Activated CD4-positive, alpha-beta T cell treated with anti-CD3 and anti-CD28 coated beads for 36 hours (primary cell): Measurements from ENCODE around the gene DTYMK. TPM values are rescaled to one million over a fixed set of nuclear protein-coding genes. Genes with fewer than 3 reads are reported as not detected.
"Not testable (repeated sequence)": the region's sequence is repeated elsewhere in the genome, so short reads cannot be mapped to it uniquely, and the experiment has no call there.

Source experiments
- ATAC-seq: fragments of 200-7000 bp; cut with Tn5 transposase; one replicate; pipeline ENCODE4 v1.10.0; 2021; ENCODE audit warnings: mild to moderate bottlenecking, moderate library complexity
- CTCF ChIA-PET: fragments of 350-600 bp; sonication (Branson Sonifier 250); formaldehyde crosslinking; loops from one replicate; lab custom pipeline; 2021; ENCODE audit warnings: antibody characterized with exemption; lab: Charles Lee
- POLR2A ChIA-PET: fragments of 350-600 bp; sonication (Branson Sonifier 250); formaldehyde crosslinking; loops from one replicate; lab custom pipeline; 2021; ENCODE audit warnings: antibody characterized with exemption, inconsistent platforms; lab: Charles Lee
- DNase-seq: peaks from one replicate; pipeline ENCODE4 v3.0.0-alpha.2; 2020
- H3K27ac Mint-ChIP-seq: one replicate; pipeline ENCODE4 v1.8.0; 2021; ENCODE audit warnings: mixed read lengths
- H3K27me3 Mint-ChIP-seq: one replicate; pipeline ENCODE4 v1.8.0; 2021; ENCODE audit warnings: mixed read lengths
- H3K36me3 Mint-ChIP-seq: one replicate; pipeline ENCODE4 v1.8.0; 2021; ENCODE audit warnings: low read depth, mixed read lengths
- H3K4me1 Mint-ChIP-seq: one replicate; pipeline ENCODE4 v1.8.0; 2021; ENCODE audit warnings: mixed read lengths
- H3K4me3 Mint-ChIP-seq: one replicate; pipeline ENCODE4 v1.8.0; 2021; ENCODE audit warnings: mild to moderate bottlenecking, moderate library complexity, mixed read lengths
- H3K9me3 Mint-ChIP-seq: one replicate; pipeline ENCODE4 v1.8.0; 2021; ENCODE audit warnings: low read depth, mixed read lengths
- intact Hi-C, 2 experiments: fragments of 100-400 bp; cut with DNase I in 1 of 2; cut with micrococcal nuclease in 1 of 2; formaldehyde crosslinking; loops; one replicate each; pipeline versions ENCODE4 v1.14.2 to v1.15.1; 2022 to 2024; cut with DNase I, micrococcal nuclease
- total RNA-seq, 2 experiments: library from RNA; stranded (reverse); gene quantifications; one replicate each; pipeline ENCODE4 v1.2.3, GENCODE V29; 2021

Gene DTYMK
- total RNA-seq = 10 to 100 TPM; 79.8 to 93.1 TPM

- ATAC-seq (peak; percentile 96), DNase-seq (peak; percentile 98)
- Mint-ChIP-seq H3K4me3 (peak within 1 kb of the TSS; percentile 98), H3K9me3 (no peaks in the 10 kb centered on the region), H3K4me1 (peaks cover 32% of the 10 kb centered on the region), H3K36me3 (peaks cover 50% of the 10 kb centered on the region), H3K27ac (peak within 1 kb of the TSS; percentile 96), H3K27me3 (no peaks in the 10 kb centered on the region)
- POLR2A ChIA-PET = interaction anchor here (0.6 to 3.6 kb wide), 7 partner anchors 12 to 192 kb away, joined by 3 to 31 read pairs (median 5); partner anchors contain the start of genes ATG4B, ING5 and THAP4
- CTCF ChIA-PET = interaction anchor here (0.5 to 3.6 kb wide), 7 partner anchors 14 to 367 kb away, joined by 3 to 33 read pairs (median 4); partner anchors contain the start of gene ING5
- intact Hi-C loops = loop anchor here (1.0 to 10.0 kb wide), 16 partner anchors 8 to 1120 kb away; partner anchors contain the start of genes ATG4B (in 2 of the 2), HDLBP (in 2 of the 2), SEPTIN2 (in 2 of the 2) and THAP4 (in 2 of the 2)
Observed at GRCh38 chr2:241686650-241687425, at the start of gene DTYMK. Gene DTYMK, minus strand, starts transcription at chr2:241686815. Its CDS starts 32 bp downstream, at chr2:241686783.

GRCh38 chr2:241736111-241736510 is 49.5 kb upstream of the DTYMK start:
- ATAC-seq = no peak
- H3K36me3 Mint-ChIP-seq = peaks cover 8% of the 10 kb centered on the region
- ChIA-PET POLR2A (interaction anchor here (1.4 kb wide), 1 partner anchor 35 kb away, joined by 3 read pairs; the partner anchor contains the start of gene ING5), CTCF (interaction anchor here (1.5 kb wide), 1 partner anchor 142 kb away, joined by 3 read pairs; no protein-coding TSS in a partner anchor)
- DNase-seq = no peak
- H3K9me3 Mint-ChIP-seq = no peaks in the 10 kb centered on the region
- H3K4me3 Mint-ChIP-seq = peak overlapping the region; percentile 79
- intact Hi-C loops = loop anchor here (5.0 to 10.0 kb wide), 2 partner anchors 126 to 1171 kb away; partner anchors contain the start of genes DUSP28 (in 1 of the 2) and RNPEPL1 (in 1 of the 2)
- H3K4me1 Mint-ChIP-seq = peaks cover 55% of the 10 kb centered on the region
- H3K27me3 Mint-ChIP-seq = no peaks in the 10 kb centered on the region
- no peak overlapping the region for H3K27ac Mint-ChIP-seq

- CTCF ChIA-PET = interaction anchor here (0.6 to 2.2 kb wide), 9 partner anchors 32 to 151 kb away, joined by 3 to 15 read pairs (median 4); partner anchors contain the start of gene ING5
- H3K36me3 Mint-ChIP-seq = peaks cover 9% of the 10 kb centered on the region
- H3K27me3 Mint-ChIP-seq = no peaks in the 10 kb centered on the region
- H3K9me3 Mint-ChIP-seq = no peaks in the 10 kb centered on the region
- DNase-seq (peak; percentile 98), ATAC-seq (peak; percentile 92)
- POLR2A ChIA-PET = interaction anchor here (0.9 to 2.0 kb wide), 2 partner anchors 31 to 33 kb away, joined by 3 to 19 read pairs; partner anchors contain the start of gene ING5
- H3K27ac Mint-ChIP-seq = peak within 1 kb of the TSS; percentile 70
- intact Hi-C loops = loop anchor here (1.0 to 10.0 kb wide), 17 partner anchors 32 to 1170 kb away; partner anchors contain the start of genes DTYMK (in 2 of the 2), ING5 (in 2 of the 2), ATG4B (in 1 of the 2) and DUSP28 (in 1 of the 2)
- H3K4me1 Mint-ChIP-seq = peaks cover 57% of the 10 kb centered on the region
- peak within 1 kb of the TSS; percentile 79 for H3K4me3 Mint-ChIP-seq
Observed at GRCh38 chr2:241734467-241735208, 48.0 kb upstream of the DTYMK start, which contains the start of gene D2HGDH. Gene D2HGDH, plus strand, starts transcription at chr2:241734630. Its CDS starts 595 bp downstream, at chr2:241735225.

GRCh38 chr2:241734208-241734466 is 47.5 kb upstream of the DTYMK start:
- peaks cover 54% of the 10 kb centered on the region for H3K4me1 Mint-ChIP-seq

GRCh38 chr2:241733391-241734207 is 47.0 kb upstream of the DTYMK start:
- ChIA-PET POLR2A (interaction anchor here (0.9 to 2.0 kb wide), 2 partner anchors 30 to 32 kb away, joined by 3 to 19 read pairs; partner anchors contain the start of gene ING5), CTCF (interaction anchor here (0.6 to 4.3 kb wide), 14 partner anchors 9 to 152 kb away, joined by 3 to 18 read pairs (median 4); partner anchors contain the start of genes DTYMK and ING5)
- no peak for DNase-seq

More at GRCh38 chr2:241734208-241734466, 47.5 kb upstream of the DTYMK start:
- intact Hi-C loops = loop anchor here (1.0 to 10.0 kb wide), 16 partner anchors 32 to 1169 kb away; partner anchors contain the start of genes ING5 (in 2 of the 2), ATG4B (in 1 of the 2), DTYMK (in 1 of the 2) and DUSP28 (in 1 of the 2)
- DNase-seq = no peak
- ChIA-PET POLR2A (interaction anchor here (0.9 to 2.0 kb wide), 2 partner anchors 31 to 32 kb away, joined by 3 to 19 read pairs; partner anchors contain the start of gene ING5), CTCF (interaction anchor here (0.6 to 4.3 kb wide), 12 partner anchors 9 to 152 kb away, joined by 3 to 18 read pairs (median 4); partner anchors contain the start of genes DTYMK and ING5)
- Mint-ChIP-seq H3K4me3 (peak overlapping the region; percentile 79), H3K27me3 (no peaks in the 10 kb centered on the region), H3K36me3 (peaks cover 9% of the 10 kb centered on the region), H3K9me3 (no peaks in the 10 kb centered on the region), H3K27ac (no peak overlapping the region)
- ATAC-seq = peak; percentile 5

GRCh38 chr2:241732513-241733186 is 46.0 kb upstream of the DTYMK start:
- ATAC-seq, H3K27me3 Mint-ChIP-seq, H3K9me3 Mint-ChIP-seq, H3K27ac Mint-ChIP-seq, H3K36me3 Mint-ChIP-seq, POLR2A ChIA-PET: not testable (repeated sequence)
- CTCF ChIA-PET = interaction anchor here (0.8 to 4.3 kb wide), 5 partner anchors 8 to 374 kb away, joined by 3 to 18 read pairs (median 6); partner anchors contain the start of gene DTYMK
- H3K4me3 Mint-ChIP-seq = peak overlapping the region; percentile 24
- peak; percentile 86 for DNase-seq
- H3K4me1 Mint-ChIP-seq = peaks cover 48% of the 10 kb centered on the region
- intact Hi-C loops = loop anchor here in 1 of 2 experiments (5.0 to 10.0 kb wide), 2 partner anchors 880 to 1168 kb away; partner anchors contain the start of genes DUSP28 and RNPEPL1

More at GRCh38 chr2:241733391-241734207, 47.0 kb upstream of the DTYMK start:
- H3K4me3 Mint-ChIP-seq = peak overlapping the region; percentile 79
- peaks cover 50% of the 10 kb centered on the region for H3K4me1 Mint-ChIP-seq
- intact Hi-C loops = loop anchor here (1.0 to 10.0 kb wide), 16 partner anchors 31 to 1169 kb away; partner anchors contain the start of genes ING5 (in 2 of the 2), ATG4B (in 1 of the 2), DTYMK (in 1 of the 2) and DUSP28 (in 1 of the 2)
- no peaks in the 10 kb centered on the region for H3K9me3 Mint-ChIP-seq
- peak overlapping the region; percentile 19 for H3K27ac Mint-ChIP-seq
- no peaks in the 10 kb centered on the region for H3K27me3 Mint-ChIP-seq
- peaks cover 9% of the 10 kb centered on the region for H3K36me3 Mint-ChIP-seq
- no peak for ATAC-seq

- ChIA-PET CTCF (interaction anchor here (0.5 to 4.3 kb wide), 6 partner anchors 18 to 1194 kb away, joined by 3 to 18 read pairs (median 4); partner anchors contain the start of gene DTYMK), POLR2A (interaction anchor here (0.7 to 1.2 kb wide), 2 partner anchors 28 to 78 kb away, joined by 3 to 4 read pairs; no protein-coding TSS in a partner anchor)
- Mint-ChIP-seq H3K4me3 (peak overlapping the region; percentile 36), H3K36me3 (peaks cover 7% of the 10 kb centered on the region), H3K4me1 (peaks cover 44% of the 10 kb centered on the region), H3K9me3 (no peaks in the 10 kb centered on the region), H3K27ac (peak overlapping the region; percentile 92), H3K27me3 (no peaks in the 10 kb centered on the region)
- intact Hi-C loops = loop anchor here in 1 of 2 experiments (1.0 to 10.0 kb wide), 5 partner anchors 28 to 1166 kb away; partner anchors contain the start of genes DUSP28, ING5 and RNPEPL1
- DNase-seq = peak; percentile 69
- ATAC-seq = peak; percentile 28
Observed at GRCh38 chr2:241730671-241731293, 44.2 kb upstream of the DTYMK start.

- CTCF ChIA-PET = interaction anchor here (0.5 to 4.3 kb wide), 3 partner anchors 41 to 1193 kb away, joined by 3 to 18 read pairs (median 3); partner anchors contain the start of gene DTYMK
- Mint-ChIP-seq H3K4me1 (peaks cover 39% of the 10 kb centered on the region), H3K27me3 (no peaks in the 10 kb centered on the region), H3K27ac (peak overlapping the region; percentile 79), H3K36me3 (peaks cover 8% of the 10 kb centered on the region), H3K4me3 (peak overlapping the region; percentile 4), H3K9me3 (no peaks in the 10 kb centered on the region)
- ATAC-seq (peak; percentile 4), DNase-seq (peak; percentile 44)
- POLR2A ChIA-PET = interaction anchor here (1.2 kb wide), 1 partner anchor 27 kb away, joined by 4 read pairs; no protein-coding TSS in a partner anchor
- intact Hi-C loops = loop anchor here in 1 of 2 experiments (1.0 to 10.0 kb wide), 5 partner anchors 28 to 1165 kb away; partner anchors contain the start of genes DUSP28, ING5 and RNPEPL1
Observed at GRCh38 chr2:241729868-241730267, 43.3 kb upstream of the DTYMK start.
